ENCODE measurements around the gene ITGA7. TPM values are rescaled to one million over a fixed set of nuclear protein-coding genes. Genes with fewer than 3 reads are reported as not detected.
"Not testable (repeated sequence)": the region's sequence is repeated elsewhere in the genome, so short reads cannot be mapped to it uniquely, and the experiment has no call there.

ITGA7 gene
- total RNA-seq, 1 experiment from 2014 or later, result 217 TPM

DNA sequence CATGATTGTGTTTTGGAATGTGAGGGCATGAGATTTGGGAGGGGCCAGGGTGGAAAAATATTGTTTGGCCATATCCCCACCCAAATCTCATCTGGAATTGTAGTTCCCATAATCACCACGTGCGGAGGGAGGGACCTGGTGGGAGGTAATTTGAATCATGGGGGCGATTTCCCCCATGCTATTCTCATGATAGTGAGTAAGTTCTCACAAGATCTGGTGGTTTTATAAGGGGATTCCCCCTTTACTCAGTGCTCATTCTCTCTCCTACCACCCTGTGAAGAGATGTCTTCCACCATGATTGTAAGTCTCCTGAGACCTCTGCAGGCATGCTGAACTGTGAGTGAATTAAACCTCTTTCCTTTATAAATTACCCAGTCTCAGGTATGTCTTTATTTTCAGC, 55.4 kb downstream of the ITGA7 start:
- no peak for DNase-seq (ENCODE audit: low read depth)

DNA sequence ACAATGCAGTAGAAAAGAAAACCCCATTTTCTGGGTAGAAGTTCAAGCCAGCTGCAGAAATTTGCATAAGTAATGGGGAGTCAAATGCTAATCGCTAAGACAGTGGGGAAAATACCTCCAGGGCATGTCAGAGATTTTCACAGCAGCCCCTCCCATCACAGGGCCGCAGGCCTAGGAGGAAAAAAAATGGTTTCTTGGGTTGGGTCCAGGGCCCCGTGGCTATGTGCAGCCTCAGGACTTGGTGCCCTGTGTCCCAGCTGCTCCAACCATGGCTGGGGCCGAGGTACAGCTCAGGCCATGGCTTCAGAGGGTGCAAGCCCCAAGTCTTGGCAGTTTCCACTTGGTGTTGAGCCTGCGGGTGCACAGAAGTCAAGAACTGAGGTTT, 56.4 kb downstream of the ITGA7 start:
- no peak for DNase-seq (ENCODE audit: low read depth)

DNA sequence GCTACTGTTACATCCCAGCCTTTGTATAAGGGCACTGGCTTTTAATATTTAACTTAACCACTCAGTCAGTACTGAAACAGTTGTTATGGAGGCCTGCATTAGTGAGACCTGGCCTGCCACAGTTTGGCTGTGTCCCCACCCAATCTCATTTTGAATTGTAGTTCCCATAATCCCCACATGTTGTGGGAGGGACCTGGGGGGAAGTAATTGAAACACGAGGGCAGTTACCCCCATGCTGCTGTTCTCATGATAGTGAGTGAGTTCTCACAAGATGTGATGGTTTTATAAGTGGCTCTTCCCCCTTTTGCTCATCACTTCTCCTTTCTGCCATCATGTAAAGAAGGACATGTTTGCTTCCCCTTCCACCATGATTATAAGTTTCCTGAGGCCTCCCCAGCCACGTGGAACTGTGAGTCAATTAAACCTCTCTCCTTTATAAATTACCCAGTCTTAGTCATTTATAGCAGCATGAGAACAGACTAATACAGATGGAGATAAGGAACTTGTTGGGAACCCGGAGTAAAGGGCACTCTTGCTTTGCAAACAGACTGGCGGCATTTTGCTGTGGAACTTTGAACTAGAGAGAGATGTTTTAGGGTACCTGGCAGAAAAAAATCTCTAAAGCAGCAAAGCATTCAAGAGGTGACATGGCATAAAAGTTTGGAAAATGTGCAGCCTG, 56.9 kb downstream of the ITGA7 start:
- not testable (repeated sequence) for DNase-seq (ENCODE audit: low read depth)

- DNase-seq (ENCODE audit: low read depth), result no peak
Measured at GRCh38 chr12:55647027-55647426, 60.7 kb downstream of the ITGA7 start.

DNA sequence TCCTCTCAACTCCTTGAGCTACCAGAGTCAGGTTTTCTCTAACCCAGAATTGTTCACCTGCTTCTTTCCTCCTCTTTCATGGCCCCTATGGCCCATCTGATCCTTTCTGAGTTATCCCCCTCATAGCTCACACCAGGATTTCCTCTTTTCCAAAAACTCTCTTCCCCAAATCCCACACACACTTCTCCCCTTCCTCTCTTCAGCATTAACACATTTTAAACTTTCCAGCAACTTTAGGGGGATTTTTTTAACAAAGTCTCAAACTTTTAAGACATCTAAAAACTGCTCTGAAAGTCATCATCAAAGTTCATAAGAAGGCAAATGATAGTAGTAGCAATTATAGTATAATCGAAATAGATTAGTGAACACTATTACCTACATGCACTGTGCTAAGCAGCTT, 63.1 kb downstream of the ITGA7 start:
- DNase-seq (ENCODE audit: low read depth), result no peak

GRCh38 chr12:55642669-55643068, 65.0 kb downstream of the ITGA7 start:
- DNase-seq (ENCODE audit: low read depth), result no peak

DNA sequence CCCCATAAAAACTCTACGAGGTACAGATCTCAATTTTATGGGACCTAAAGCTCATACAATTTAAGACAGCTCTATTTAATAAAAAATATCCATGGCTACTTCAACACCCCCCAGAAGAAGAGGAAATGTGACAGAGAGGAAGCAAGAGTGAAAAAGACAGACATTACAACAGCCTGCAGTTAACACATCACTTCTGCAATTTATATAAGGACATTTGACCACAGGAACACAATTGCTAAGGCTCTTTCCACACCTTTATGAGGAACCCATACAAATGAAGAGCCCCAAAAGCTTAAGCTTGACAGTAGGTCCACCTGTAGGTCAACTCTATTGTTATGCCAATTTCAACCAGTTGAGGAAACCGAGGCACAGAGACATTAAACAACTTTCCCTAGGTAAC, 65.4 kb downstream of the ITGA7 start:
- no peak for DNase-seq (ENCODE audit: low read depth)

DNA sequence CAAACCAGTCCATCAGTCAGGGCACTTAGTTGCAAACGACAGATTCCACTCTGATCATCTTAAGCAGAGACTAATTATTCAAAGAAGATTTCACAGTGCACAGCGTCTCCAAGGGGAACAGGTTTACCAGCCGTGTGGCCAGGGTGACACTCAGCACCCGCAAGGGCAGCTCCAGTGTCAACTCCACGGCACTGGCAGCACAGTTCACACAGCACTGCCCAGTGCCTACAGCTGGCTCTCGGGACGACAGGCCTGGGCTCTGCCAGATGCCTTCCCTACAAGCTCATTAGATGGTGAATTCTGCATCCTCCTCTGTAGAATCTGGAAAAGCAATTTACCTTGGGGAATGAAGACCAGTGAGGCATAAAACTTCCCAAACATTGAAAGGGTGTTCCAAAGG, 66.1 kb downstream of the ITGA7 start:
- DNase-seq (ENCODE audit: low read depth), result no peak

GRCh38 chr12:55637467-55637866, 70.2 kb downstream of the ITGA7 start:
- DNase-seq (ENCODE audit: low read depth), result no peak

- no peak for DNase-seq (ENCODE audit: low read depth)
Measured at GRCh38 chr12:55636853-55637252, 70.9 kb downstream of the ITGA7 start, which contains the start of gene OR10P1. Gene OR10P1 (plus strand): TSS chr12:55636892. CDS start chr12:55636892, 0 bp downstream.

GRCh38 chr12:55636116-55636655, 71.5 kb downstream of the ITGA7 start:
- DNase-seq (ENCODE audit: low read depth), result no peak

Other genes starting within 250 kb of the ITGA7 start
- not detected in 2 replicates for gene OR6C70, start 237.8 kb downstream of the ITGA7 start, total RNA-seq (2014; rRNA removed)
- gene OR6C68, start 215.5 kb downstream of the ITGA7 start, total RNA-seq (2014; rRNA removed), result not detected in 2 replicates
- not detected in 2 replicates for gene OR6C4, start 158.3 kb downstream of the ITGA7 start, total RNA-seq (2014; rRNA removed)
- not detected in 2 replicates for gene OR2AP1, start 135.4 kb downstream of the ITGA7 start, total RNA-seq (2014; rRNA removed)
- not detected in 2 replicates for gene OR10P1, start 71.0 kb downstream of the ITGA7 start, total RNA-seq (2014; rRNA removed)
- gene BLOC1S1, start 8.1 kb upstream of the ITGA7 start, total RNA-seq (2014; rRNA removed), result 118 and 135 TPM in 2 replicates
- gene RDH5, start 12.5 kb upstream of the ITGA7 start, total RNA-seq (2014; rRNA removed), result 147 and 216 TPM in 2 replicates
- gene CD63, start 21.1 kb upstream of the ITGA7 start, total RNA-seq (2014; rRNA removed), result 2,065 and 2,281 TPM in 2 replicates
- gene GDF11, start 35.2 kb upstream of the ITGA7 start, total RNA-seq (2014; rRNA removed), result 10.0 and 17.3 TPM in 2 replicates
- 96.4 and 111 TPM in 2 replicates for gene SARNP, start 109.8 kb upstream of the ITGA7 start, total RNA-seq (2014; rRNA removed)
- gene ORMDL2, start 110.1 kb upstream of the ITGA7 start, total RNA-seq (2014; rRNA removed), result 17.2 and 19.7 TPM in 2 replicates
- gene DNAJC14, start 121.7 kb upstream of the ITGA7 start, total RNA-seq (2014; rRNA removed), result 48.5 and 54.8 TPM in 2 replicates
- gene MMP19, start 135.0 kb upstream of the ITGA7 start, total RNA-seq (2014; rRNA removed), result 24.1 and 24.9 TPM in 2 replicates
- 39.5 and 54.8 TPM in 2 replicates for gene PYM1, start 220.0 kb upstream of the ITGA7 start, total RNA-seq (2014; rRNA removed)
- gene DGKA, start 223.3 kb upstream of the ITGA7 start, total RNA-seq (2014; rRNA removed), result 56.0 and 71.4 TPM in 2 replicates

Data from LHCN-M2 (cell line).